BJ (cell line): ENCODE measurements around the gene C1QTNF6. TPM values are rescaled to one million over a fixed set of nuclear protein-coding genes. Genes with fewer than 3 reads are reported as not detected.

ENCODE experiments used
- CTCF ChIA-PET: fragments of 350-600 bp; formaldehyde crosslinking; extraction: SDS; loops from one replicate; lab custom pipeline; 2021; ENCODE audit warnings: antibody characterized with exemption, inconsistent platforms; lab: Yijun Ruan, JAX
- POLR2A ChIA-PET: fragments of 300-600 bp; sonication (Branson Sonifier 250); formaldehyde crosslinking; extraction: SDS; loops from one replicate; lab custom pipeline; 2021; ENCODE audit warnings: antibody characterized with exemption; lab: Charles Lee
- DNase-seq: peaks from one replicate; pipeline ENCODE4 v3.0.0-alpha.2; 2011; ENCODE audit warnings: low read depth
- H3K27me3 ChIP-seq: 2 replicates; pipeline ENCODE4 v1.6.0; 2011; ENCODE audit warnings: low read length; ENCODE audit not compliant: control insufficient read depth, insufficient read depth
- H3K36me3 ChIP-seq: 2 replicates; pipeline ENCODE4 v1.5.1; 2011; ENCODE audit warnings: low read length; ENCODE audit not compliant: control insufficient read depth, insufficient read depth
- H3K4me3 ChIP-seq: 2 replicates; pipeline ENCODE4 v1.5.1; 2011; ENCODE audit warnings: low read depth, mild to moderate bottlenecking, control low read depth, low read length
- polyA plus RNA-seq: library from polyadenylated mRNA; depleted of rRNA; stranded (reverse); fragments of >200 nt; gene quantifications from 2 replicates; pipeline ENCODE4 v1.2.3, GENCODE V29; 2011
- TF ChIP-seq, protein P1 (sequence below): IDR thresholded peaks from 2 replicates; pipeline ENCODE4 v1.5.1; 2011; ENCODE audit warnings: low read depth, mild to moderate bottlenecking, control low read depth, inconsistent platforms, low read length, moderate library complexity; ENCODE audit not compliant: insufficient read depth

The C1QTNF6 gene
- polyA plus RNA-seq, 1 experiment = 19.3 TPM

DNA sequence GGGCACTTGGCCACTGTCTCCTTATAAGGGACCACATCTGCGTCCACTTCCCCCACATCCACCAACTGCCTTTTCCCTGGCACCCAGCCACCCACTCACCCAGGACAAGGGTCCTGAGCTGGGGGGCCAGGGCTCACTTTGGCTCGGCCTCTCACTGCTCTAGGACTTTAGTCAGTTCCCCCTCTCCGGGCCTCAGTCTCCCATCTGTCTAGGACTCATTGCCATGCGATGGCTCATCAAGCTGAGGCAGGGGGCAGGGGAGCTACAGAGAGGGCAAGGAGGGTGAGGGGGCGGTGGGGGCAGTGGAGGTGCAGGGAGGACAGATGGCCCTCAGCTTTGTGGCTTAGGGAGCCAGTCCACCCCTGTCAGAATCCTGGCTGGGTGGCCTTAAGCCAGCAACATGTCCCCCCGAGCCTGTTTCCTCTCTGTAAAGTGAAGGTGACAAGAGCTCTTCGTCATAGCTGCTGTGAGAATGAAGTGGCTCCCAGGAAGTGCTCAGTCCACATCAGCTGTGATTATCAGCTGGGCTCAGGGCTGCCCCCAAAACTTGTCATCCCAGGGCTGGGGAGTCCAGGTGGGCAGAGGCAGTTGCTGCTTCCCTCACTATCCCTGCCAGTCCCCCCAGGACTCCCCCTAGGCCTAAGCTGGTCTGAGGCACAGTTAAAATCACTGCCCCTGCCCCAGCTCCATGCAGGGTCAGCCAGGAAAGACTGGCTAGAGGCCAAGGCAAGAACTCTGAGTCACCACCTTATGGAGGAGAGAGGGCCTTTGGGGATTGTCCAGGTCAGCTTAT lies 41.2 kb upstream of the C1QTNF6 start:
- peak; percentile 30 for DNase-seq
- POLR2A ChIA-PET = interaction anchor here (0.6 kb wide), 1 partner anchor 18 kb away, joined by 3 read pairs; no protein-coding TSS in a partner anchor
- CTCF ChIA-PET = interaction anchor here (1.0 to 3.7 kb wide), 7 partner anchors 13 to 309 kb away, joined by 3 to 46 read pairs (median 6); no protein-coding TSS in a partner anchor
- no peaks in the 10 kb centered on the region; the same call in 1 of the 2 replicates for H3K36me3 ChIP-seq
- no peaks in the 10 kb centered on the region for H3K27me3 ChIP-seq
- no peak overlapping the region for H3K4me3 ChIP-seq
- TF ChIP-seq, protein P1, sequence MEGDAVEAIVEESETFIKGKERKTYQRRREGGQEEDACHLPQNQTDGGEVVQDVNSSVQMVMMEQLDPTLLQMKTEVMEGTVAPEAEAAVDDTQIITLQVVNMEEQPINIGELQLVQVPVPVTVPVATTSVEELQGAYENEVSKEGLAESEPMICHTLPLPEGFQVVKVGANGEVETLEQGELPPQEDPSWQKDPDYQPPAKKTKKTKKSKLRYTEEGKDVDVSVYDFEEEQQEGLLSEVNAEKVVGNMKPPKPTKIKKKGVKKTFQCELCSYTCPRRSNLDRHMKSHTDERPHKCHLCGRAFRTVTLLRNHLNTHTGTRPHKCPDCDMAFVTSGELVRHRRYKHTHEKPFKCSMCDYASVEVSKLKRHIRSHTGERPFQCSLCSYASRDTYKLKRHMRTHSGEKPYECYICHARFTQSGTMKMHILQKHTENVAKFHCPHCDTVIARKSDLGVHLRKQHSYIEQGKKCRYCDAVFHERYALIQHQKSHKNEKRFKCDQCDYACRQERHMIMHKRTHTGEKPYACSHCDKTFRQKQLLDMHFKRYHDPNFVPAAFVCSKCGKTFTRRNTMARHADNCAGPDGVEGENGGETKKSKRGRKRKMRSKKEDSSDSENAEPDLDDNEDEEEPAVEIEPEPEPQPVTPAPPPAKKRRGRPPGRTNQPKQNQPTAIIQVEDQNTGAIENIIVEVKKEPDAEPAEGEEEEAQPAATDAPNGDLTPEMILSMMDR = no peak

DNA sequence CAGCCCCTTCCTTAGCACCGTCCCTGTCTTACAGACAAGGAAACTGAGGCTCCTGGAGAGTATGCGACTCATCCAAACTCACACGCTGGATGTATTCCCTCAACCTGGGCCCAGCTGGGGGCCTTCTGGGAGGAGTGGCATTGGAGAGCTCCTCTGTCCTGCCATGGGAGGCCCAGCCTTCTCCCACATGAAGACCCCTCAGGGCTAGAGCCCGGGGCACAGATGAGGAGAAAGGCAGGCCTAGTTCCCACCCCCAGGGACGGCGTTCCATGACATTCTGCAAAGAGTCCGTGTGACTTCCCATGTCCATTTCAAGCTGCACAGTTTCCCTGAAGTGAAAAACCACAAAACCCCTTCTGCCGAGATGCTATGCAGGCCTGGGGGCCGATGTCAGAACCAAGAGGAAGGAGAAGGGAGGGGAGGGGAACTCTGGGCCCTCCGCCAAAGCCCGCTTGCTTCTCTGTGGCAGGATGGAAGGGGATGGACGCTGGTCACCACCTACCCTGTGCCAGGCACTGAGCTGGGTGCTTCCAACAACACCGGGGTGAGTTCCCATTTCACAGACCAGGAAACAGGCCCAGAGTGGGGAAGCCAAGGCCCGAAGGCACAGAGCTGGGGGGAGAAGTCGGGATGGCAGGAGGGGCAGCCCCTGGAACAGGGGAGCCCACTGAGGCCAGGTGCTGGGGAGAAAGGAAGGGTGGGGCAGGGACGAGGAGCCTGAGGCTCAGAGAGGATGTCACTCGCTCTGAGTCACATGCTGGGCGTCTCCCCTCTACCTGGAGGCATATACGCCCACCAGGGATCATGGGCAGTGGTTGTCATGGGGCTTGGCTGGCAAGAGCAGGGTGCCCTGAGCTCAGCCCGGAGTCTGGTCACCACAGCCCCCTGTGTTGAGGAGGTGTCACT lies 40.3 kb upstream of the C1QTNF6 start:
- ChIA-PET CTCF (interaction anchor here (1.0 to 3.7 kb wide), 6 partner anchors 11 to 227 kb away, joined by 3 to 46 read pairs (median 5); no protein-coding TSS in a partner anchor), POLR2A (no interaction called here)
- TF ChIP-seq, protein P1 = no peak
- no peaks in the 10 kb centered on the region for H3K27me3 ChIP-seq
- H3K36me3 ChIP-seq = no peaks in the 10 kb centered on the region; the same call in 1 of the 2 replicates
- DNase-seq = no peak
- no peak overlapping the region for H3K4me3 ChIP-seq

DNA sequence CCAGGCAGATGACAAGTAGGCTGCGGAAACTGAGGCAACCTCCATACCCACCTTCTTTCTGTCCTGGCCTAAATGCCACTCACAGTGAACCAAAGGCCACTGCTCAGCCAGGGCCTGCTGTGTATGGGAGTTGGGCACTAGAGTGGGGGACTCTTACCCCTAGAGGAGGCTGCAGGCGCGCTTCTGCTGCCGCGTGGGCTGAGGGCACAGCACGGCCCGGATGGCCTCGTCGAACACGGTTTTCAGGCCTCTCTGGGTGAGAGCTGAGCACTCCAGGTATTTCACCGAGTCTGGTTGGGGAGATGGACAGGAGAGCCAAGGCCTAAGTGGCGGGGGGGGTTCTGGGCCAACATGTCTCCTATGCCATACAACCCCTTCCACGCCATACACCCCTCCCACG lies 38.5 kb upstream of the C1QTNF6 start:
- ChIA-PET POLR2A (no interaction called here), CTCF (interaction anchor here (0.9 to 2.5 kb wide), 2 partner anchors 34 to 183 kb away, joined by 4 to 23 read pairs; no protein-coding TSS in a partner anchor)
- TF ChIP-seq, protein P1 = no peak
- DNase-seq = no peak
- Histone ChIP-seq H3K36me3 (no peaks in the 10 kb centered on the region; the same call in 1 of the 2 replicates), H3K27me3 (no peaks in the 10 kb centered on the region), H3K4me3 (no peak overlapping the region)

DNA sequence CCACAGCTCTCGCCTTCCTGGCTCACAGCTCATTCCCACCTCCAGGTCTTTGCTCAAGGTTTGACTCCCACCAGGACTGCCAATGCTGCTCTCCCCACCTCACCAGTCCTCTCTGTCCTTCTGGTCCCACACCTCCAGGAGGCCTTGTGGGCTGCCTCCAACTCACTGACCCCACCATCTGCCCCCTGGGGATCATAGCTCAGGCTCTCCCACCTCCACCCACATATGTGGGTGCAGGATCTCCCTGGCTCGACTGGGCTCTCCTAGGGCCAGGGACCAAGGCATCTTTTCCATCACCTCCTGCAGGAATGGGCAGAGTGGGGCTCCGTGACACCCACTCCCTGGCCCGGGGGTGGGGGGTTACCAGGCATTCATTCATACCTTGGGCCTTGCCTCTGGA lies 38.0 kb upstream of the C1QTNF6 start:
- CTCF ChIA-PET = interaction anchor here (0.9 to 2.5 kb wide), 2 partner anchors 35 to 182 kb away, joined by 4 to 23 read pairs; no protein-coding TSS in a partner anchor

More for the DNA sequence above, 38.0 kb upstream of the C1QTNF6 start:
- Histone ChIP-seq H3K4me3 (no peak overlapping the region), H3K36me3 (no peaks in the 10 kb centered on the region; the same call in 1 of the 2 replicates), H3K27me3 (no peaks in the 10 kb centered on the region)
- TF ChIP-seq, protein P1 = no peak
- POLR2A ChIA-PET = no interaction called here
- no peak for DNase-seq
